ENCODE measurements around the gene FLYWCH1.

FLYWCH1 gene

GRCh38 chr16:2911638-2912329, at the start of gene FLYWCH1:
Gene FLYWCH1, plus strand, starts transcription at chr16:2911931. Its CDS starts 17,755 bp downstream, at chr16:2929686.
- DNase-seq = peak; percentile 87 to 90

GRCh38 chr16:2865651-2866050, 46.1 kb upstream of the FLYWCH1 start:
- DNase-seq = no peak

- DNase-seq = no peak
Observed at GRCh38 chr16:2866431-2866830, 45.3 kb upstream of the FLYWCH1 start.

- no peak for DNase-seq
Observed at GRCh38 chr16:2867661-2867986, 44.1 kb upstream of the FLYWCH1 start.

GRCh38 chr16:2867987-2868789, 43.5 kb upstream of the FLYWCH1 start:
- DNase-seq = peak; percentile 94 to 99

GRCh38 chr16:2871926-2872325, 39.8 kb upstream of the FLYWCH1 start:
- DNase-seq = no peak

- no peak for DNase-seq
Observed at GRCh38 chr16:2874032-2874911, 37.5 kb upstream of the FLYWCH1 start.

- DNase-seq = peak; percentile 22 to 70
Observed at GRCh38 chr16:2874912-2875362, 36.8 kb upstream of the FLYWCH1 start.

- no peak for DNase-seq
Observed at GRCh38 chr16:2879854-2880508, 31.8 kb upstream of the FLYWCH1 start.

- peak in 1 of 2 donors; percentile 48 for DNase-seq
Observed at GRCh38 chr16:2881783-2882649, 29.7 kb upstream of the FLYWCH1 start.

- peak; percentile 97 to 99 for DNase-seq
Observed at GRCh38 chr16:2882650-2883457, 28.9 kb upstream of the FLYWCH1 start, which contains the start of gene FLYWCH2. Gene FLYWCH2, plus strand, starts transcription at chr16:2883215. Its CDS starts 13,235 bp downstream, at chr16:2896450.

GRCh38 chr16:2883458-2883908, 28.2 kb upstream of the FLYWCH1 start:
- no peak for DNase-seq

- no peak for DNase-seq
Observed at GRCh38 chr16:2884041-2884451, 27.7 kb upstream of the FLYWCH1 start.

GRCh38 chr16:2894231-2894630, 17.5 kb upstream of the FLYWCH1 start:
- no peak for DNase-seq

GRCh38 chr16:2895813-2896212, 15.9 kb upstream of the FLYWCH1 start:
- DNase-seq = no peak

- DNase-seq = no peak
Observed at GRCh38 chr16:2896480-2897010, 15.2 kb upstream of the FLYWCH1 start.

GRCh38 chr16:2897110-2897509, 14.6 kb upstream of the FLYWCH1 start:
- DNase-seq = no peak

- DNase-seq = no peak
Observed at GRCh38 chr16:2898831-2899563, 12.7 kb upstream of the FLYWCH1 start.

GRCh38 chr16:2899564-2900072, 12.1 kb upstream of the FLYWCH1 start:
- no peak for DNase-seq
